Stomach smooth muscle (tissue), 2 donors: Measurements from ENCODE around the gene SNIP1.
A peak's percentile ranks its signal among the peaks of the same experiment; 100 is the strongest.
"Not testable (repeated sequence)": the region's sequence is repeated elsewhere in the genome, so short reads cannot be mapped to it uniquely, and the experiment has no call there.

Experiments
- H3K27ac ChIP-seq: one replicate; pipeline ENCODE4 v1.7.0; 2013; ENCODE audit warnings: mild to moderate bottlenecking, low read length, inconsistent platforms
- H3K27me3 ChIP-seq, 2 donors: one replicate each; pipeline ENCODE4 v1.7.0; 2013; ENCODE audit warnings: low read length in 2 of 2; ENCODE audit not compliant: insufficient read depth in 2 of 2, control insufficient read depth in 1 of 2
- H3K36me3 ChIP-seq, 2 donors: one replicate each; pipeline ENCODE4 v1.7.0; 2013; ENCODE audit warnings: low read length in 2 of 2; ENCODE audit not compliant: control insufficient read depth in 2 of 2, insufficient read depth in 2 of 2
- H3K4me1 ChIP-seq: one replicate; pipeline ENCODE4 v1.7.0; 2013; ENCODE audit warnings: low read length; ENCODE audit not compliant: control insufficient read depth, insufficient read depth
- H3K4me3 ChIP-seq, 2 donors: one replicate each; pipeline ENCODE4 v1.7.0; 2013; ENCODE audit warnings: low read length in 2 of 2
- H3K9ac ChIP-seq, 2 donors: one replicate each; pipeline ENCODE4 v1.7.0; 2013; ENCODE audit warnings: low read length in 2 of 2, mild to moderate bottlenecking in 1 of 2
- H3K9me3 ChIP-seq, 2 donors: one replicate each; pipeline ENCODE4 v1.7.0; 2013; ENCODE audit warnings: low read length in 2 of 2; ENCODE audit not compliant: control insufficient read depth in 2 of 2
- donor health status: healthy.
- donor health status: Pancreatic carcinoma.

The SNIP1 gene

GRCh38 chr1:37557402-37557801 is 3.3 kb upstream of the SNIP1 start:
- Histone ChIP-seq H3K4me1 (peaks cover 32% of the 10 kb centered on the region), H3K27ac (peak overlapping the region; percentile 69), H3K9ac (no peak overlapping the region), H3K27me3 (no peaks in the 10 kb centered on the region), H3K4me3 (peak overlapping the region; percentile 38 to 74), H3K36me3 (peaks cover 0 to 5% of the 10 kb centered on the region in 2 donors), H3K9me3 (no peaks in the 10 kb centered on the region)

- peak within 1 kb of the TSS; percentile 38 to 74 for H3K4me3 ChIP-seq
- H3K36me3 ChIP-seq, result peaks cover 5% of the 10 kb centered on the region in 2 donors
- H3K27me3 ChIP-seq, result no peaks in the 10 kb centered on the region
- H3K9ac ChIP-seq, result peak within 1 kb of the TSS in 1 of 2 donors; percentile 64
- no peaks in the 10 kb centered on the region for H3K9me3 ChIP-seq
- H3K27ac ChIP-seq, result peak within 1 kb of the TSS; percentile 69
- H3K4me1 ChIP-seq, result peaks cover 33% of the 10 kb centered on the region
Measured at GRCh38 chr1:37556712-37557196, 2.7 kb upstream of the SNIP1 start, which contains the start of gene DNALI1. TSS of gene DNALI1 (plus strand) at chr1:37556940. CDS start at chr1:37556995, 55 bp downstream.

GRCh38 chr1:37553598-37553926 is 531 bp downstream of the SNIP1 start:
- Histone ChIP-seq H3K4me3 (peak overlapping the region; percentile 99), H3K36me3 (peaks cover 6 to 9% of the 10 kb centered on the region in 2 donors), H3K27me3 (no peaks in the 10 kb centered on the region), H3K9me3 (no peaks in the 10 kb centered on the region), H3K4me1 (peaks cover 33% of the 10 kb centered on the region), H3K27ac (peak overlapping the region; percentile 88), H3K9ac (peak overlapping the region; percentile 93 to 97)

- H3K4me1 ChIP-seq, result peaks cover 14% of the 10 kb centered on the region
- H3K9me3 ChIP-seq, result no peaks in the 10 kb centered on the region
- no peak overlapping the region for H3K27ac ChIP-seq
- H3K27me3 ChIP-seq, result no peaks in the 10 kb centered on the region
- H3K4me3 ChIP-seq, result no peak overlapping the region
- peaks cover 18 to 27% of the 10 kb centered on the region in 2 donors for H3K36me3 ChIP-seq
- no peak overlapping the region for H3K9ac ChIP-seq
Measured at GRCh38 chr1:37549341-37549740, 4.8 kb downstream of the SNIP1 start.

- H3K27me3 ChIP-seq, result no peaks in the 10 kb centered on the region
- H3K9me3 ChIP-seq, result no peaks in the 10 kb centered on the region
- H3K4me1 ChIP-seq, result no peaks in the 10 kb centered on the region
- peaks cover 19 to 31% of the 10 kb centered on the region in 2 donors for H3K36me3 ChIP-seq
- no peak overlapping the region for H3K4me3 ChIP-seq
- no peak overlapping the region for H3K9ac ChIP-seq
- H3K27ac ChIP-seq, result no peak overlapping the region
Measured at GRCh38 chr1:37545019-37545418, 9.1 kb downstream of the SNIP1 start.

GRCh38 chr1:37544530-37544929 is 9.6 kb downstream of the SNIP1 start:
- H3K36me3 ChIP-seq, result peaks cover 21 to 35% of the 10 kb centered on the region in 2 donors

GRCh38 chr1:37540036-37540785 is 13.9 kb downstream of the SNIP1 start:
- Histone ChIP-seq H3K4me3 (no peak overlapping the region), H3K36me3 (peaks cover 39 to 41% of the 10 kb centered on the region in 2 donors), H3K9me3 (no peaks in the 10 kb centered on the region), H3K27me3 (no peaks in the 10 kb centered on the region), H3K4me1 (no peaks in the 10 kb centered on the region), H3K9ac (no peak overlapping the region), H3K27ac (no peak overlapping the region)

More at GRCh38 chr1:37544530-37544929, 9.6 kb downstream of the SNIP1 start:
- H3K4me3 ChIP-seq, result no peak overlapping the region
- no peak overlapping the region for H3K9ac ChIP-seq
- H3K9me3 ChIP-seq, result no peaks in the 10 kb centered on the region
- H3K27ac ChIP-seq, result no peak overlapping the region
- no peaks in the 10 kb centered on the region for H3K27me3 ChIP-seq
- H3K4me1 ChIP-seq, result no peaks in the 10 kb centered on the region

- not testable (repeated sequence) for H3K9me3 ChIP-seq, H3K27ac ChIP-seq, H3K27me3 ChIP-seq, H3K4me3 ChIP-seq, H3K9ac ChIP-seq, H3K4me1 ChIP-seq
- peaks cover 32 to 34% of the 10 kb centered on the region in 2 donors for H3K36me3 ChIP-seq
Measured at GRCh38 chr1:37539154-37539553, 14.9 kb downstream of the SNIP1 start.

GRCh38 chr1:37537378-37537777 is 16.7 kb downstream of the SNIP1 start:
- no peak overlapping the region for H3K27ac ChIP-seq
- H3K4me3 ChIP-seq, result no peak overlapping the region
- no peaks in the 10 kb centered on the region for H3K9me3 ChIP-seq
- no peaks in the 10 kb centered on the region for H3K27me3 ChIP-seq
- no peak overlapping the region for H3K9ac ChIP-seq
- peaks cover 4% of the 10 kb centered on the region for H3K4me1 ChIP-seq
- H3K36me3 ChIP-seq, result peaks cover 30 to 34% of the 10 kb centered on the region in 2 donors

- Histone ChIP-seq H3K27ac (no peak overlapping the region), H3K4me3 (no peak overlapping the region), H3K36me3 (peaks cover 14 to 18% of the 10 kb centered on the region in 2 donors), H3K9ac (no peak overlapping the region), H3K27me3 (no peaks in the 10 kb centered on the region), H3K9me3 (no peaks in the 10 kb centered on the region), H3K4me1 (peaks cover 4% of the 10 kb centered on the region)
Measured at GRCh38 chr1:37533317-37534093, 20.6 kb downstream of the SNIP1 start.
